Measurements from ENCODE around the gene NETO1.
A peak's percentile ranks its signal among the peaks of the same experiment; 100 is the strongest.

The NETO1 gene

DNA sequence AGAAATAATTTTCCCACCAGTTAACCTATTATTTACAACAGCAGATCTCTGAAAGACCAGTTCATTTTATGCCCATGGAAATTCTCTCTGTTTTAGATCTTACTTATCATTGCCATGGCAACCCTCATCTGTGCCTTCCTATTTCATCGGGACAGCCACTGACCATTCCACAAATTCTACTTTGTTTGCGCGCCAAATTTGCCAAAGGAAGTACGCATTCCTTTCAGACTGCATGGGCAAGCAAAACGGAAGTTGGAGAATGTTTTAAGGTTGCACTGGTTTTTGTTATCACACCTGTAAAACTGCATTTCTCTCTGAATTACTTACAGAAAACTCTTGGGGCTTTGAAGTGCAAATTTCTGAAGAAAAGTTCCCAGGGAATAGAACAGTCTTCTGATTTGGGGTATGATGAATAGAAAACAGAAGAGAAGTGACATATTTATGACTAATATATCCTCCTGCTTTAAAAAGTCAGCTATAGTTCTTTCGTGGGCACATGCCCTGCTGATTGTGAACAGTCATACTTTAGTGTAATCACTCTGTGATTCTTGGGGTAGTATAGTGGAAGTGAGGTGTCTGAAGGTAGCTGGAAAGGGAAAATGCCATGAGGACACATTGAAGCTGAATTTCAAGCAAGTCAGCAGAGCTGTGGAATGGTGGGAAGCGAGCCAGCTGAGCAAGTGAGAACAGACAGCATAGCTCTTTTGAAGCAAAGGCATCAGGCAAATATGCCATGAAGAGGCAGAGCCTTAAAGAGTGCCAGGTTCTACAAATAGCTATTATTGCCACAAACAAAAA lies 20.9 kb downstream of the NETO1 start:
- DNase-seq (ENCODE audit: low read depth) = peak; percentile 21

DNA sequence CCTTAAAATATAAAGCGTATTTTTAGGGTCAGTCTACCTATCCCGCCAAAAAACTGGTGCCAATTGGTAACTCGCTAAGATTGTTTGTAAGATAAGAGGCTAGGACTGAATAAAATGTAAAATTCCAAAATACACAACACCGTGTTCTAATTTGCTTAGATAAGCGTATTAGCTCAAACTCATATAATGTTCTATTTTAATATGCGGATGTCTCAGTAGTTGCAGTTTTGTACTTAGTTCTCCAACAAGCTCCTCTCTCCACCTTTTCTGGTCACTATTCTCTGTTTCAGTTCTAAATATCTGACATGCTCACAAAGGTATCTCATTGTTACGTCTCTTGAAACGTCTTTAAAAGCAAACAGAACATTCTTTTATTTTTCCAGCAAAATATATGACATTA lies 24.0 kb downstream of the NETO1 start:
- DNase-seq (ENCODE audit: low read depth) = no peak

GRCh38 chr18:72840109-72840508 lies 27.7 kb downstream of the NETO1 start:
- no peak for DNase-seq (ENCODE audit: low read depth)

DNA sequence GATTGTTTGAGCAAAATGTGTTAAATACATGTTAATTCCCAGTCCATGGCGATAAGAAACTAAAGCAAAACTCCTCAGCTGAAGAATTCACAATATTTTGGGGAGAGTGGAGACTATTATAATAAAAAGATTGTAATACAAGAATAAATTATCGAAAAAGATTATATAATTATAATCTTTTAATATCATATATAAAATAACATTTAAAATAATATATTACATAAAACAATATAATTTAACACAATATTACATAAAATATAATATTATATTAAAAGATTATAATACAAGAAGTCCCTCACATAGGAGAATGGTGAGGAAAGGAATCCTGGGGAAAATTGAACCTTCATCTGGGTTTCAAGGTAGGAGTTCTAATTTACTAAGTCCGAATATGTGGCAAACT lies 33.1 kb downstream of the NETO1 start:
- no peak for DNase-seq (ENCODE audit: low read depth)

DNA sequence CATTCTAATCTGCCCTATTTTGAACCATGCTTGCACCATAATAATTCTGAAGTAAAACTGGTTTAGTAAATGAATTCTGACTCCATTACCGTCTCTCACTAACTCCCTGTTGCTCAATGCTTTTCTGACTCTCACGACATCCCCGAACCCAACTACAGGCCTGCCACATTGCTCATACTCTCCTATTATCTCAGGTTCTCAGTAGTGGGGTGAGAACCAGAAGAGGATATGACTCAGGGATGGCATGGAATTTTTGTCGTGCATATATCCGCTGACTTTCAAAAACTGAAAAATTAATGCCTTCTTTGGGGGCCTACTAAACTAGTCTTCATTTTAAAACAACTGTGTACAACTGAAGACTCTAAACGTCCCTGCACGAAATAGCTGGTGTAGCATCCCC lies 34.3 kb downstream of the NETO1 start:
- no peak for DNase-seq (ENCODE audit: low read depth)

DNA sequence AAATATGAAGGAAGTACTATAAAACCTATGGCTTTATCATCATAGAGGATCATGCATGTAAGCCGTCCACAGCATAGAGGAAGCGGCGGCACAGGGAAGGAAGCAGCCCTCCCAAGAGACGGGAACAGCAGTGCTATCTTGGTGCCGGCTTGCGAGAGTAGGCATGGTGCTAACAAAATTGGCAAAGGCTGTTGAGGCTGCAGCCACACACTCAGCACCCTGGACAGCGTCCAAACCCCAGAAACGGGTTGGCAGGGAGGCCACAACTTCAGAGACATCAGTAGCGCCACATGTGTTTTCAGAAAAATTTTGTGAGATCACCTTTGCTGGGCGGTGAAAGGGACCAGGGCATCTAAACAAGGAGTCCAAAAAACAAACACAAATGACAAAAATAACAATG lies 37.7 kb downstream of the NETO1 start:
- peak; percentile 6 for DNase-seq (ENCODE audit: low read depth)

- no peak for DNase-seq (ENCODE audit: low read depth)
Measured at GRCh38 chr18:72828601-72829000, 39.2 kb downstream of the NETO1 start.

DNA sequence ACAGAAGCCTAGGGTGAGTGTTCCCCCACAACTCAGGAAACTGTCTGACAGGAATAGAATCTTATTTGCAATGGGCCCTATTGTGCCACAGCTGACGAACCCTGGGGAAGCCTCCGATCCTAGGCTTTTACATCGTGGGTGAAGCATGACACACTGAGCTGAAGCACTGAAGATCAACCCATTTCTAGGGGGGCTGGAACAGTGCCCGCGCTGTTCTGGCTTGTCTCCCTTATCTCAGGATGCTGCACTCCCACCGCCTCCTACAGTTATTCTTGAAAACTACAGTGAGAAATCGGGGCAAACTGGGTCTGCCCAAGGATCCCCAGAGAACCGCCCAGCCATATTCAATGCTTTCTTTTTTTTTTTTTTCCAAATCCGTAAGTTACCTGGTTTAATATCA lies 41.1 kb downstream of the NETO1 start:
- DNase-seq (ENCODE audit: low read depth) = no peak

DNA sequence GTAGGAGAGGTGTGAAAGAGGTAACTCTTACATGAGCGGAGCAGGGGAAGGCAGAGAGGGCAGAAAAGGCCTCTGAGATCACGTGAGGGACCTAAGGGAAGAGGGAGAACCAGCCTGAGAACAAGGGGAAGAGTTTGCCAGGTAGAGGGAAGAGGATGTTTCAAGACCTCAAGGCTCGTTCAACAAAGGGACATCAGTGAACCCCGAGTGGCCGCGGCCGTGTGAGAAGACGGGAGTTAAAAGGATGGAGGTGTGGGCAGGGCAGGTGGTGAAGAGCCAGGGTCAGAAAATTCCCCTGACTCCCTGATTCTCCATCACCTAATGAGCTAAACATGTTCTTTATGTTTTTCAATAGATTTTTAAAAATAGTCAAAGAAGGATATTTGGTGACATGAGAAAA lies 44.4 kb downstream of the NETO1 start:
- no peak for DNase-seq (ENCODE audit: low read depth)

DNA sequence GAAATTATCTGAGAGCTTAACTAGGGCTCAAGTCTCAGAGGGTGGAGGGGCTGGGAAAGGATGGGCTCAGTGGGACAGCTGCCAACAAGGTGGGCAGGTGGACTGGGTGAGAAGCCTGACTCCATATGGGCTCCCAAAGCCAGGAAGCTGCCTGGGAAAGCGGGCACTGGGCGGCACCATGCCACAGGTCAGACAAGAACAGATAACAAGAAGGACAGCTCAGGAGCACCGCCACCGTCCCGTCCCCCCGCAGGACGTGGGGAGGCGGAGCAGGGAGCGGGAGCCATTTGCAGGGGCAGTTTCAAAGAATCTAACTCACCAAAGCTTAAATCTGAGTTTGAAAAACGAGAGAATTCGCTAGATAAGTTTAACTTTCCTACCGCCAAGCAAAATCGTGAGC lies 45.6 kb downstream of the NETO1 start:
- DNase-seq (ENCODE audit: low read depth) = no peak

DNA sequence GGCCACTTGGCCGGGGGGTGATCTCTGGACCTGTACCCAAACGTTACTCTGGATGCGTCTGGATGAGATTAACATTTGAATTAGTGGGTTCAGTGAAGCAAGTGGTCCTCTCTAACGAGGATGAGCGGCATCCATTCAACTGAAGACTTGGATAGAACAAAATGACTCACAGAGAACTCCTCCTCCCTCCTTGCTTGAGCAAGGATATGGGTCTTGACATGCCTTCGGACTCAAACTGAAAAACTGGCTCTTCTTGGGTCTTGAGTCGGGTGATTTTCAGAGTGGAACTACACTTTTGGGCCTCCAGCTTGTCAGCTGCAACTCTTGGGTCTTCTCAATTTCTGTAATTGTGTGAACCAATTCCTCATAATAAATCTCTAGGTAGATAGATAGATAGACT lies 47.2 kb downstream of the NETO1 start:
- DNase-seq (ENCODE audit: low read depth) = no peak

DNA sequence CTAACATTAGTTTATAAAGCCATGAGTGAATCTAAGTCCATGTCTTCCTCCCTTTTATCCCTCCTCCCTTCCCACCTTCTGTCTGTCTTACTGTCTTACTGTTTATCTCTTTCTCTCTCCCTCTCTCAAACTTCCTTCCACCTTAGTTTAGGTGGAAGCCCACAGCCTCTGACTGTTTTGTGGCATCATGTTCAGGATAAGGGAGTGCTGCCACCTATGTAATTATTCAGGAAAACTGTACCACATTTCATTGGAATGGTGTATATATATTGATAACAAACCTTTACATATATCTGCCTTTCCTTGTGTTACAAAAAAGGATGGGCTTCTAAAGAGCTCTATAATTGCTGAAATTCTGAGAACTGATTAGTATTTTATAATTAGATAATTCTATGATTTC lies 48.7 kb downstream of the NETO1 start:
- DNase-seq (ENCODE audit: low read depth) = no peak

DNA sequence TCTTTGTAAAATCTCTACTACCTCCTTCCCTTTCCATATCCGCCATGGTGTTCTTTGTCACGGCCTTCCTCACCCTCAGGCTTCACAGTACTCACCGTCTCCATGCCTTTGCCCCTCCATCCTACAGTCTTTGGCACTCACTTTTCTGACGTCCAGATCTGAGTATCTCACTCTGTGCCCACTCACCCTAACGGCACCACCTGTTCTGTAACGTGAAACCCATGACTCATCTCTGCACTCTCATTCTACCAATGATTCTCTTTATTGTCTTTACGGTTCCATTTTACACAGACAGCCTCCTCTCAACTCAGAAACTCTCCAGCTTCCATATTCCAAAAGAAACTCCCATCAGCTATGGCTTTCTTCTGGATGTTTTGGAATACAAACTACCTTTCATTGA lies 56.7 kb downstream of the NETO1 start:
- DNase-seq (ENCODE audit: low read depth) = no peak

GRCh38 chr18:72808680-72809079 lies 59.1 kb downstream of the NETO1 start:
- no peak for DNase-seq (ENCODE audit: low read depth)

- peak; percentile 3 for DNase-seq (ENCODE audit: low read depth)
Measured at GRCh38 chr18:72799106-72799505, 68.7 kb downstream of the NETO1 start.

GRCh38 chr18:72783530-72783929 lies 84.3 kb downstream of the NETO1 start:
- DNase-seq (ENCODE audit: low read depth) = no peak

GRCh38 chr18:72774914-72775313 lies 92.9 kb downstream of the NETO1 start:
- DNase-seq (ENCODE audit: low read depth) = no peak

- no peak for DNase-seq (ENCODE audit: low read depth)
Measured at GRCh38 chr18:72772916-72773315, 94.9 kb downstream of the NETO1 start.

DNA sequence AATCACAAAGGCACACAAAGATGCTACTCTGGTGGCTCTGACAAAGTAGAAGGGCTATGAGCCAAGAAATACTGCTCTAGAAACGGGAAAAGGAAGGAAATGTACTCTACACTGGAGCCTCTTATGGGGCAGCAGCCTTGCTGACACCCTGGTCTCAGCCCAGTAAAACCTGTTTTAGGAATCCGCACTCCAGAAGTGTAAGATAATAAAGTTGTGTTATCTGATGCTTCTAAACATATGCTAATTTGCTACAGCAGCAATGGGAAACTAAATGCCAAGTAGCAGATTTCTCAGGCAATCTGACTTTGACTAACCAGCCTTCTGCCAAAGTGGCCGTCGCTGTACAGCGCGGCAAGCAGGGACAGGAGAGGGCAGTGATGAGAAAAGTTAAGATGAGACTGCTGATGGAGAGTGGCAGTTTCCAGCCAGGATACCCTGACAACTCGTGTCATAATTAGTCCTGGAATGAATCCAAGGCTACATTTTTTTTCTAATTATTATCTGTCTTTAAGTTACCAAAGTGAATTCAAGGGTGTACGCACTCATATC lies 99.0 kb downstream of the NETO1 start:
- no peak for DNase-seq (ENCODE audit: low read depth)

DNA sequence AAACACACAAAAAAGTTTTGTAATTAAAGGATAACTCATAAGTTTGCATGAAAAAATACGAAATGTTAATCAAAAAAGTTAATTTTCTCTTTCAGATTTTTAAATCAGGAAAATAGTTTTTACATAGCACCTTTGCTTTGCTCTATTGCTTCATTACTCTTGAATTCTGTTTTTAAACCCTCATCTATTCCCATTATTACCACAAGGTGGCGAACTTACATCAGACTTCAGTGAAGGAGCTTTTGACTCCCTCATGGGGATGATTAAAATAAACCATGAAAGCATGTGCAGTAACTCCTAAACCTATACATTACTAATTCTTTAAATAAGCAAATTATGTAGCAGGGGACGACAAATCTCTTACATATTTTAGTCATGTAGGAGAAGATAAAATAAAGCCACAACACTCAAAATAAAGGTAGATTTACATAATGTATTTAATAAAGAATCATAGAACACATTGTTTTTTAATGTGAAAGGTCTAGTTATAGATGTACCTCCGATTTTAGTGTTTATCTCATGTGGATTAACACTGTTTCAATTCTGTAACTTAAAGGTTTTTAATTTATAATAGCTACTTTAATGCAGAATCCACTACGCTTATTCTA lies 105.2 kb downstream of the NETO1 start:
- DNase-seq (ENCODE audit: low read depth) = peak; percentile 57

DNA sequence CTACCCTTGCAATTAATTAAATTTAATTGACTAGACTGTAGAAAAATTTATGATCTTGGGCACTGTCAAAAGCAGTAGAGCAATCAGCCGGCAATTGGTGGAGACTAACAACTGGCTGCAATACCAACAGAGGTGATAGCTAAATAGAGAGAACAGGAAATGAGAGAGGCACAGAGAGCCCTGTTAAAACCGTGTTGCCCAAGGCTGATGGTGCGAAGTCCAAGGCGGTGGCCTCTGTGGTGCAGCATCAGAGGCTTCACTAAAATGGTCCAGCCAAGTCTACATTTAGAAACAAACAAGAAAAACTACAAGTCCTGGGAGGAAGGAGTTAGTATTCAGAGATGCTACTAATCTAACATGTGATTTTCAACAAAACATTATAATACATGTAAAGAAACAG lies 115.6 kb downstream of the NETO1 start:
- no peak for DNase-seq (ENCODE audit: low read depth)

DNA sequence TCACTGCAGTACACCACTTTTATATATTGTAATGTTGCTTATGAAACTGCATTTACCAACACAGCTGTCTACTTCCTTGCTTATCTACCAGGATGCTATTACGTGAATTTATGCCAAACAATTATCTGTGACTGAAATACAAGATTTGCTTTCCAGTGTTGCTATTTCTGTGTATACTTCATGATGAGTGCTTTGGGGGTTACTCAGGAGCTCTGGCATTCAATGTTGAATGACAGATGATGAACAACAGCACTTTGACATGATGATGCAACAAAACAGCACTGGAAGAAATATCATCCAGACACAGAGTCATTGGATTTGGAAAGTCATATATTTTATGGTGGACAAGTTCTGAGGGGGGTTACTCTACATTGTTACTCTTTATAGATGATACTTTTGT lies 125.8 kb downstream of the NETO1 start:
- no peak for DNase-seq (ENCODE audit: low read depth)

- no peak for DNase-seq (ENCODE audit: low read depth)
Measured at GRCh38 chr18:72738136-72738535, 129.7 kb downstream of the NETO1 start.

DNA sequence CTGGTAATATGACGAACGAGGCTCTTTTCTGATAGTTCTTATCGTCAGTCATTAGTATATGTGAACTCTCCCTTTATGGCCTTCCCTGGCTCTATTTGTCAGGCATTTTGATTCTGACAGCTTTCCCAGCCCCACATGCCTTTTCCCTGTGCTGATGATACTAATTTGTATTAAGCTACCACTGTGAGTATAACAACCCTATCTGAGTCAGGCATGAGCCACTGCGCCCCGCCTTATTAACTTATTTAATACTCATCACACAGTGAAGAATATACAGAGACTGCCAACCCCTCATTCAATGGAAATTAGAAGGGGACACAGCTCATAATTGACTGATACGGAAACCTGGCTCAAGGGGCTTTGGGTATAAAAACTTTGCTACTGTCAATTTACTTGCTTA lies 140.0 kb downstream of the NETO1 start:
- no peak for DNase-seq (ENCODE audit: low read depth)
